Measurements from ENCODE around the gene AIFM3. TPM values are rescaled to one million over a fixed set of nuclear protein-coding genes. Genes with fewer than 3 reads are reported as not detected.

Gene AIFM3
- total and polyA plus RNA-seq, 2 donors (not counting 3 experiments of a cell fraction or from before 2014, with no cell fraction given) = 0.15 TPM; not detected in 1

DNA sequence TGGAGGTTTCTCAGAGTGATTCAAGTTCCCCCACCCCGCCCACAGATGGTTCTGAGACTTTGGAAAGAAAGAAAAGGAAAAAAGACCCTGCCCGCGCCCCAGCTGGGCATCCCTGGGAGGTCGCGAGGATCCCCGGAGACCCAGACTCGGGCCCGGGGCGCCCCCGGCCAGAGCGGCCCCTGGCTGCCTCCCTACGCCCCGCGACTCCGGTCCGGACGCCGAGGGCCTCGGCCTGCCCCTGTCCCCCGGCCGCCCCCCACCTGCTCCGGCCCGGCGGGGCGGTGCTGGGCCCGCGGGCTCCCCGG is 2.3 kb upstream of the AIFM3 start:
- ChIA-PET POLR2A (no interaction called here), CTCF (interaction anchor here (1.4 kb wide), 1 partner anchor 10 kb away, joined by 5 read pairs; no protein-coding TSS in a partner anchor)
- H3K9me1 ChIP-seq (replicated peaks; ENCODE audit: control insufficient read depth, extremely low read depth, insufficient read depth, low read length) = no peaks in the 10 kb centered on the region
- dilution Hi-C loops (cut with MboI; ENCODE audit: extremely low pct_ligation_motif_present, low sequenced_read_pairs) (no loop called here), intact Hi-C loops (cut with micrococcal nuclease) (loop anchor here (5.0 kb wide), 1 partner anchor 47 kb away; the partner anchor contains the start of gene CRKL)
- peak overlapping the region in 1 of 3 experiments; percentile 12 for H3K4me3 ChIP-seq (replicated peaks in 1 of 3; ENCODE audit: insufficient read depth in 1 of 3, low read depth in 1 of 3, low read length in 3 of 3)
- H2AFZ ChIP-seq (ENCODE audit: low read depth, low read length) = no peak overlapping the region
- no peaks in the 10 kb centered on the region for H4K20me1 ChIP-seq (replicated peaks; ENCODE audit: control insufficient read depth, extremely low read depth, insufficient read depth, low read length)
- DNase-seq (ENCODE audit: low read depth, low spot score) (no peak), FAIRE-seq (no peak)
- no peak overlapping the region for H3K27ac ChIP-seq (ENCODE audit: insufficient read depth, low read depth, low read length)
- no peaks in the 10 kb centered on the region for H3K9me3 ChIP-seq (replicated peaks; ENCODE audit: control insufficient read depth, insufficient read depth, low read length)
- H3K4me2 ChIP-seq (ENCODE audit: insufficient read depth, low read length) = no peak overlapping the region
- no peaks in the 10 kb centered on the region for H3K4me1 ChIP-seq (ENCODE audit: control insufficient read depth, extremely low read depth, insufficient read depth, low read length)
- no TSS peak for BruUV-seq (replicated peaks)
- TF ChIP-seq EZH2 (IDR thresholded peaks at IDR 0.05; ENCODE audit: borderline replicate concordance, low read depth, low read length, severe bottlenecking) (peak; percentile 66), POLR2A (IDR thresholded peaks at IDR 0.05; ENCODE audit: low read depth, low read length) (no peak), FOS (IDR thresholded peaks at IDR 0.05; ENCODE audit: borderline replicate concordance, insufficient read depth, low read length) (no peak)
- H3K79me2 ChIP-seq (ENCODE audit: control insufficient read depth, insufficient read depth, low read length) = no peaks in the 10 kb centered on the region
- no peak overlapping the region for H3K9ac ChIP-seq (replicated peaks; ENCODE audit: extremely low read depth, insufficient read depth, low read length)
- H3K27me3 ChIP-seq (ENCODE audit: control insufficient read depth in 2 of 2, insufficient read depth in 2 of 2, low read length in 2 of 2) = peaks cover 4 to 18% of the 10 kb centered on the region in 2 experiments
- no peaks in the 10 kb centered on the region for H3K36me3 ChIP-seq (ENCODE audit: control insufficient read depth in 2 of 2, extremely low read depth in 1 of 2, insufficient read depth in 2 of 2, low read length in 2 of 2)

DNA sequence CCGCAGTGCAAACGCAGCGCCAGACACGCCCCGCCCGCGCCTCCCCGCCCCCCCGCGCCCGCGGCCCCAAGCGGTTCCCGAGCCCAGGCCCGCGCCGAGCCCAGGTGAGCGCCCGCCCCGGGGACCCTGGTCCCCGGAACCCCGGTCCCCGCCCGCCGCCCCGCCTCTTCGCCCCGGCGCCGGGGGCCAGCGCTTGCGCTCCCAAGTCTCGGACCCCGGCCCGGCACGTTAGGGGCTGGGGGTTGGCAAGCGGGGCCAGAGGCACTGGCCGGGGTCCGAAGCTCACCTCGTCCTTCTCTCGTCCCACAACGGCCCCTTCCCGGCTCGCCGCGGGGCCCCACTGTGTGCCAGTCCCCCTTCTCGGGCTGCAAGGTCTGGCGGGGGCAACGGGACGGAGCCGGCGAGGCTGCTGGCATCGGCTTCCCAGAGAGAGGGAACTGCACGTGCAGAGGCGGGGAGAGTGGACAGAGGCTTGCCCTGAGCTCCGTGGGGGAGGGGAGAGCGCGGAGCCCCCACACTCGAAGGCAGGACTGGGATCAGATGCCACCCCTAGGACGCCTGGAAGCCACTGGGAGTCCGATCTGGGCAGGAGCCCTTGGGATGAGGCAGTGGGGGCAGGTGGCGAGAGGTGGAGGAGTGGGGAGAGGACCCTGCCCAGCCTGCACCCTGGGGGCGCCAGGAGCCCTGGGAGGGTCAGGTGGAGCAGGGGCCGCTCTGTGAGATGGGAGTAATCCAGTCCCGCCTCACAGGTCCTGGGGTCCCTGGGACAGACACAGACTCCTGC is 1.8 kb upstream of the AIFM3 start:
- H4K20me1 ChIP-seq (replicated peaks; ENCODE audit: control insufficient read depth, extremely low read depth, insufficient read depth, low read length) = no peaks in the 10 kb centered on the region
- no peaks in the 10 kb centered on the region for H3K9me3 ChIP-seq (replicated peaks; ENCODE audit: control insufficient read depth, insufficient read depth, low read length)
- no peak overlapping the region for H3K27ac ChIP-seq (ENCODE audit: insufficient read depth, low read depth, low read length)
- peak overlapping the region; percentile 38 for H2AFZ ChIP-seq (ENCODE audit: low read depth, low read length)
- H3K9me1 ChIP-seq (replicated peaks; ENCODE audit: control insufficient read depth, extremely low read depth, insufficient read depth, low read length) = no peaks in the 10 kb centered on the region
- peaks cover 4 to 18% of the 10 kb centered on the region in 2 experiments for H3K27me3 ChIP-seq (ENCODE audit: control insufficient read depth in 2 of 2, insufficient read depth in 2 of 2, low read length in 2 of 2)
- peak overlapping the region; percentile 46 for H3K4me2 ChIP-seq (ENCODE audit: insufficient read depth, low read length)
- no peaks in the 10 kb centered on the region for H3K4me1 ChIP-seq (ENCODE audit: control insufficient read depth, extremely low read depth, insufficient read depth, low read length)
- ChIA-PET POLR2A (no interaction called here), CTCF (interaction anchor here (1.4 kb wide), 1 partner anchor 9 kb away, joined by 5 read pairs; no protein-coding TSS in a partner anchor)
- H3K79me2 ChIP-seq (ENCODE audit: control insufficient read depth, insufficient read depth, low read length) = no peaks in the 10 kb centered on the region
- TF ChIP-seq POLR2A (IDR thresholded peaks at IDR 0.05; ENCODE audit: low read depth, low read length) (no peak), MYC (IDR thresholded peaks at IDR 0.05; ENCODE audit: low read depth, low read length) (no peak), POLR2AphosphoS5 (IDR thresholded peaks at IDR 0.05; ENCODE audit: insufficient read depth, low read depth, low read length) (no peak), JUN (IDR thresholded peaks at IDR 0.05; ENCODE audit: borderline replicate concordance, insufficient read depth, insufficient read length, low read depth) (no peak), EZH2 (IDR thresholded peaks at IDR 0.05; ENCODE audit: borderline replicate concordance, low read depth, low read length, severe bottlenecking) (peak; percentile 91), GATA2 (IDR thresholded peaks at IDR 0.05; ENCODE audit: insufficient read depth, insufficient read length, low read depth, low read length) (no peak)
- TF ChIP-seq, protein P1, sequence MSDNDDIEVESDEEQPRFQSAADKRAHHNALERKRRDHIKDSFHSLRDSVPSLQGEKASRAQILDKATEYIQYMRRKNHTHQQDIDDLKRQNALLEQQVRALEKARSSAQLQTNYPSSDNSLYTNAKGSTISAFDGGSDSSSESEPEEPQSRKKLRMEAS (IDR thresholded peaks at IDR 0.05; ENCODE audit: insufficient read depth, insufficient read length) = no peak
- H3K4me3 ChIP-seq (replicated peaks in 1 of 3; ENCODE audit: insufficient read depth in 1 of 3, low read depth in 1 of 3, low read length in 3 of 3) = peak overlapping the region in 1 of 3 experiments; percentile 14
- intact Hi-C loops (cut with micrococcal nuclease) (no loop called here), dilution Hi-C loops (cut with MboI; ENCODE audit: extremely low pct_ligation_motif_present, low sequenced_read_pairs) (no loop called here)
- no peaks in the 10 kb centered on the region for H3K36me3 ChIP-seq (ENCODE audit: control insufficient read depth in 2 of 2, extremely low read depth in 1 of 2, insufficient read depth in 2 of 2, low read length in 2 of 2)
- FAIRE-seq (no peak), DNase-seq (ENCODE audit: low read depth, low spot score) (no peak)
- H3K9ac ChIP-seq (replicated peaks; ENCODE audit: extremely low read depth, insufficient read depth, low read length) = no peak overlapping the region
- BruUV-seq (replicated peaks) = no TSS peak

Measured in endothelial cell of umbilical vein (primary cell).